SK-N-SH (cell line): ENCODE data around the gene E2F1. TPM values are rescaled to one million over a fixed set of nuclear protein-coding genes. Genes with fewer than 3 reads are reported as not detected.
A peak's percentile ranks its signal among the peaks of the same experiment; 100 is the strongest.

Source experiments
- CTCF ChIA-PET: fragments of 300-600, 350-600 bp; formaldehyde crosslinking; extraction: SDS; loops from one replicate; lab custom pipeline; 2021; lab: Yijun Ruan, JAX
- POLR2A ChIA-PET: fragments of 350-600 bp; sonication (Branson Sonifier 250); formaldehyde crosslinking; extraction: SDS; loops from one replicate; lab custom pipeline; 2020; ENCODE audit warnings: antibody characterized with exemption, inconsistent platforms; lab: Yijun Ruan, JAX
- DNase-seq: peaks from one replicate; pipeline ENCODE4 v3.0.0; 2012
- H2AFZ ChIP-seq: fragments of 200-600 bp; sonication (generic); 2 replicates; pipeline ENCODE4 v1.8.1; 2016; ENCODE audit warnings: antibody characterized with exemption, mild to moderate bottlenecking, low read depth
- H3F3A ChIP-seq: fragments of 200-600 bp; sonication (generic); replicated peaks from 2 replicates; pipeline ENCODE3; 2016; ENCODE audit warnings: antibody characterized with exemption, mild to moderate bottlenecking; ENCODE audit not compliant: insufficient read depth
- H3K27ac ChIP-seq, 2 experiments: fragments of 200-500 bp in 1 of 2; fragments of 200-600 bp in 1 of 2; sonication (Bioruptor generic) in 1 of 2; sonication (generic), shearing (Covaris generic) in 1 of 2; 2 replicates each; pipeline versions ENCODE4 v1.5.1 to v1.6.1; 2014 to 2016; ENCODE audit warnings: low read depth in 2 of 2, inconsistent platforms in 1 of 2, low read length in 1 of 2, mild to moderate bottlenecking in 1 of 2, mixed read lengths in 1 of 2
- H3K27me3 ChIP-seq: fragments of 200-600 bp; sonication (generic), shearing (Covaris generic); 2 replicates; pipeline ENCODE4 v1.6.1; 2016; ENCODE audit warnings: mixed run types; ENCODE audit not compliant: insufficient read depth
- H3K36me3 ChIP-seq, 2 experiments: fragments of 200-500 bp in 1 of 2; fragments of 200-600 bp in 1 of 2; sonication (Bioruptor generic) in 1 of 2; sonication (generic) in 1 of 2; replicated peaks in 1 of 2; 2 replicates each; pipeline versions ENCODE3 to v1.5.1; 2014 to 2016; ENCODE audit warnings: low read length in 1 of 2, mild to moderate bottlenecking in 1 of 2; ENCODE audit not compliant: insufficient read depth in 2 of 2, control insufficient read depth in 1 of 2
- H3K4me1 ChIP-seq, 2 experiments: fragments of 200-500 bp in 1 of 2; fragments of 200-600 bp in 1 of 2; sonication (Bioruptor generic) in 1 of 2; sonication (generic), shearing (Covaris generic) in 1 of 2; 2 replicates each; pipeline versions ENCODE4 v1.5.1 to v1.6.1; 2014 to 2016; ENCODE audit warnings: low read depth in 1 of 2, low read length in 1 of 2, mixed run types in 1 of 2; ENCODE audit not compliant: insufficient read depth in 2 of 2, control insufficient read depth in 1 of 2
- H3K4me2 ChIP-seq: fragments of 200-600 bp; sonication (generic), shearing (Covaris generic); 2 replicates; pipeline ENCODE4 v1.6.1; 2017; ENCODE audit warnings: mixed run types
- H3K4me3 ChIP-seq, 2 experiments: fragments of 200-500 bp in 1 of 2; fragments of 200-600 bp in 1 of 2; sonication (Bioruptor generic) in 1 of 2; sonication (generic), shearing (Covaris generic) in 1 of 2; 2 replicates each; pipeline versions ENCODE4 v1.5.1 to v1.8.1; 2014 to 2016; ENCODE audit warnings: low read depth in 2 of 2, inconsistent platforms in 1 of 2, low read length in 1 of 2, mild to moderate bottlenecking in 1 of 2, mixed read lengths in 1 of 2, moderate library complexity in 1 of 2
- H3K79me2 ChIP-seq: fragments of 200-600 bp; sonication (generic); 2 replicates; pipeline ENCODE4 v1.8.1; 2017; ENCODE audit warnings: mild to moderate bottlenecking; ENCODE audit not compliant: insufficient read depth
- H3K9ac ChIP-seq: fragments of 200-600 bp; sonication (generic); 2 replicates; pipeline ENCODE4 v1.6.1; 2017; ENCODE audit warnings: mixed run types
- H3K9me2 ChIP-seq: fragments of 200-600 bp; sonication (generic); 2 replicates; pipeline ENCODE4 v1.6.1; 2017; ENCODE audit warnings: mixed run types
- H3K9me3 ChIP-seq: fragments of 200-600 bp; sonication (generic); 2 replicates; pipeline ENCODE4 v1.6.1; 2017; ENCODE audit warnings: mixed run types, mild to moderate bottlenecking, moderate library complexity
- H4K20me1 ChIP-seq: fragments of 200-600 bp; sonication (generic); 2 replicates; pipeline ENCODE4 v1.6.1; 2017; ENCODE audit warnings: mild to moderate bottlenecking, mixed run types; ENCODE audit not compliant: insufficient read depth
- CHD2 ChIP-seq: fragments of 150-350 bp; IDR thresholded peaks from 2 replicates; pipeline ENCODE4 v1.6.1; 2018; ENCODE audit warnings: low read length; ENCODE audit not compliant: partially characterized antibody
- ELF1 ChIP-seq: IDR thresholded peaks from 2 replicates; pipeline ENCODE4 v1.4.0; 2012
- EZH2phosphoT487 ChIP-seq: fragments of 200-600 bp; sonication (generic); IDR thresholded peaks from 2 replicates; pipeline ENCODE4 v1.6.1; 2017; ENCODE audit warnings: low read depth, mixed run types, mild to moderate bottlenecking, antibody characterized with exemption, moderate library complexity, borderline replicate concordance
- GABPA ChIP-seq: IDR thresholded peaks from 2 replicates; pipeline ENCODE4 v1.4.0; 2012; ENCODE audit warnings: low read depth, mild to moderate bottlenecking
- MXI1 ChIP-seq: IDR thresholded peaks from 2 replicates; pipeline ENCODE4 v1.6.1; 2012; ENCODE audit warnings: mild to moderate bottlenecking, low read depth, low read length, improper control_type of control experiment
- NRF1 ChIP-seq: IDR thresholded peaks from 2 replicates; pipeline ENCODE4 v1.6.1; 2012; ENCODE audit warnings: low read depth, mild to moderate bottlenecking, low read length
- RAD21 ChIP-seq: IDR thresholded peaks from 2 replicates; pipeline ENCODE4 v1.6.1; 2012; ENCODE audit warnings: mild to moderate bottlenecking, low read length
- RCOR1 ChIP-seq: fragments of 150-350 bp; IDR thresholded peaks from 2 replicates; pipeline ENCODE4 v1.6.1; 2017; ENCODE audit warnings: antibody characterized with exemption, low read length
- RFX5 ChIP-seq: IDR thresholded peaks from 2 replicates; pipeline ENCODE4 v1.6.1; 2012; ENCODE audit warnings: mild to moderate bottlenecking, improper control_type of control experiment, low read length
- SIN3A ChIP-seq: IDR thresholded peaks from 2 replicates; pipeline ENCODE4 v1.6.1; 2012; ENCODE audit warnings: low read depth, mild to moderate bottlenecking, low read length, moderate library complexity, borderline replicate concordance
- TAF1 ChIP-seq: IDR thresholded peaks from 2 replicates; pipeline ENCODE4 v1.6.1; 2012; ENCODE audit warnings: low read depth, mild to moderate bottlenecking, low read length, moderate library complexity, borderline replicate concordance
- TCF12 ChIP-seq: IDR thresholded peaks from 2 replicates; pipeline ENCODE4 v1.4.0; 2012
- YY1 ChIP-seq: IDR thresholded peaks from 2 replicates; pipeline ENCODE4 v1.4.0; 2012; ENCODE audit warnings: low read depth, mild to moderate bottlenecking
- WGBS: methylation state at CpG from one replicate; pipeline ENCODE4 v1.1.6; 2017; ENCODE audit warnings: low lambda C conversion rate; 5-methylcytosine and 5-hydroxymethylcytosine counted together
- polyA plus RNA-seq, 3 experiments: library from polyadenylated mRNA; depleted of rRNA; stranded (reverse); fragments of >200 nt; gene quantifications; 2 replicates each; pipeline ENCODE4 v1.2.3, GENCODE V29; 2012
- TF ChIP-seq, protein P1 (sequence below): IDR thresholded peaks from 2 replicates; pipeline ENCODE4 v1.4.0; 2012; ENCODE audit warnings: low read depth
- TF ChIP-seq, protein P2 (sequence below): fragments of 150-350 bp; IDR thresholded peaks from 2 replicates; pipeline ENCODE4 v1.6.1; 2017; ENCODE audit warnings: antibody characterized with exemption, low read length, low read depth, borderline replicate concordance
- TF ChIP-seq, protein P3 (sequence below): IDR thresholded peaks from 2 replicates; pipeline ENCODE4 v1.6.1; 2012; ENCODE audit warnings: mild to moderate bottlenecking, low read depth, low read length, moderate library complexity
- TF ChIP-seq, protein P4 (sequence below): fragments of 150-350 bp; IDR thresholded peaks from 2 replicates; pipeline ENCODE4 v1.6.1; 2016; ENCODE audit warnings: mild to moderate bottlenecking, low read depth, low read length
- TF ChIP-seq, protein P5 (sequence below): IDR thresholded peaks from 2 replicates; pipeline ENCODE4 v1.4.0; 2012; ENCODE audit warnings: low read depth, borderline replicate concordance
- TF ChIP-seq, protein P6 (sequence below): IDR thresholded peaks from 2 replicates; pipeline ENCODE4; 2012

Gene E2F1
- polyA plus RNA-seq, 1 of the 3 experiments (the other 2 are of a cell fraction), result 15.0 TPM

DNA sequence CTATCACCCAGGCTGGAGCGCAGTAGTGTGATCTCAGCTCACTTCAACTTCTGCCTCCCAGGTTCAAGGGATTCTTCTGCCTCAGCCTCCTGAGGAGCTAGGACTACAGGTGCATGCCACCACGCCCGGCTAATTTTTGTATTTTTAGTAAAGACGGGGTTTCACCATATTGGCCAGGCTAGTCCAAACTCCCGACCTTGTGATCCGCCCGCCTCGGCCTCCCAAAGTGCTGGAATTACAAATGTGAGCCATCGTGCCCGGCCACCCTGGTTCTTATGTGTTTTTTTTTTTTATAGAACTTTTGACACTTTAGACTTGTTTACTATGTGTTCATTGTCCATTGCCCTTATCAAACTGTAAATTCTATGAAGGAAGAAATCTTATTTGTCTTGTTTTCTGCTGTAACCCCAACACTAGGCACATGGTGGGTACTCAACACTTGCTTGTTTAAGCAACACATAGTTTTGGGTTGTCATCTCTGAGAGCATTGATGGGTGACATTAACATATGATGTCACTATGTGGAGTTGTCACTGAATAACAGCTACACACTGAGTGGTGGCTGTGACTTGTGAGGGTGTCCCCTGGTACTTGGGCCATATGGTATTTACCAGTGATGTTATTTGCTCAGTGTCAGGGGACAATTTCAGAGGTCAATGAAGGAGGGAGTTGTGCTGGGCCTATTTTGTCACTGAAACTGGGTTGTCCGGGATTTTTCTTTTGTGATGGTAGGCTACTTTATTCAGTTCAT lies 35.4 kb upstream of the E2F1 start (continued):
- TF ChIP-seq RAD21, result no peak

DNA sequence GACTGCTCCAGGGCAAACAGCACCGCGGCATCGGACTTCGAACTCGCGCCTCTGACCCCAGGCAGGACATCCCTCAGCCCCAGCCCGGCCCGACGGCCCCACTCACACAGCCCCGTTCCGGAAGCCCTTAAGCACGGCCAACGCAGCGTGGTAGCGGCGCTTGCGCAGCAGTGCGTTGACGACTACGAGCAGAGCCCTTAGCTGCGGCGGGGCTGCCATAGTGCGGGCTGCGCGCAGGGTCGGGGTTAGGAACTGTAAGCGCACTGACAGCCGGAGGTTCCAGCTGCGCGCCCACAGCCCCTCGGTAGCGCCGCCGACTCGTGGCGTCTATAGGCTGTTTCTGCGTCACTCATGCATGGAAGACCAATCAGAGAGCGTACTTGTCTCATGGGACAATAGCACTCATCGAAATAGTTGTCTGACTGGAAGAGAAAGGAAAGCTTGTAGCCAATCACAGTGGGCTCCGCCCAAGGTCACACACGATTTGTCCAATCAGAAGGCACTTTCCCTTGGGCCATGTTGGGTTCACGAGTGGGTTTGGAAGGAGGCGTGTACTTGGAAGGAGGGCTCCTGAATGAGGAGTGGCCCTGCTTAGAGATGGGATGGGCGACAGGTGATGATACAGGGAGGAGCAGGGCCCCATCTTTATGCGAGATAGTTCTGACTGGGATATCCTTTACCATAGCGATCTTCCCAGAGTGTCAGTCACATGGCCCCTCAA lies 34.0 kb upstream of the E2F1 start, which contains the start of gene PXMP4:
Gene PXMP4, minus strand, starts transcription at position 322 of the 721 bp plus-strand sequence. Its CDS starts 103 bp downstream, at position 219.
- CTCF ChIA-PET, result interaction anchor here (0.9 to 2.1 kb wide), 6 partner anchors 11 to 143 kb away, joined by 3 to 9 read pairs (median 4); partner anchors contain the start of gene ZNF341
- H3K27ac ChIP-seq, result peak within 1 kb of the TSS in 1 of 2 experiments; percentile 54; a peak in 3 of 4 replicates

More for the DNA sequence above, 34.0 kb upstream of the E2F1 start, which contains the start of gene PXMP4:
- peak within 1 kb of the TSS; percentile 90 for H2AFZ ChIP-seq
- peak within 1 kb of the TSS; percentile 57 for H3K9ac ChIP-seq
- H3K79me2 ChIP-seq, result peaks cover 11% of the 10 kb centered on the region; the same call in 1 of the 2 replicates
- peak; percentile 96 for DNase-seq
- H4K20me1 ChIP-seq, result no peaks in the 10 kb centered on the region
- no peaks in the 10 kb centered on the region for H3K9me3 ChIP-seq
- H3K4me2 ChIP-seq, result peak within 1 kb of the TSS; percentile 79
- 2% methylated on average over 22 of the region's 46 CpGs for WGBS
- H3F3A ChIP-seq, result no peaks in the 10 kb centered on the region
- H3K4me3 ChIP-seq, result peak within 1 kb of the TSS; percentile 78 to 84
- no peaks in the 10 kb centered on the region for H3K36me3 ChIP-seq
- TF ChIP-seq, protein P1, sequence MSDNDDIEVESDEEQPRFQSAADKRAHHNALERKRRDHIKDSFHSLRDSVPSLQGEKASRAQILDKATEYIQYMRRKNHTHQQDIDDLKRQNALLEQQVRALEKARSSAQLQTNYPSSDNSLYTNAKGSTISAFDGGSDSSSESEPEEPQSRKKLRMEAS, result peak; percentile 53; the same call in 1 of the 2 replicates
- TF ChIP-seq CHD2 (peak; percentile 96), ELF1 (peak; percentile 29; the same call in 1 of the 2 replicates), SIN3A (peak; percentile 84; the same call in 1 of the 2 replicates), RFX5 (peak; percentile 83), RCOR1 (peak; percentile 26; the same call in 1 of the 2 replicates), MXI1 (peak; percentile 55), YY1 (peak; percentile 69; the same call in 1 of the 2 replicates), NRF1 (peak; percentile 52), TCF12 (no peak), EZH2phosphoT487 (no peak), TAF1 (no peak), GABPA (0 out of 2 replicates have a peak, but pooled peaks have one; percentile 49)
- TF ChIP-seq, protein P2, sequence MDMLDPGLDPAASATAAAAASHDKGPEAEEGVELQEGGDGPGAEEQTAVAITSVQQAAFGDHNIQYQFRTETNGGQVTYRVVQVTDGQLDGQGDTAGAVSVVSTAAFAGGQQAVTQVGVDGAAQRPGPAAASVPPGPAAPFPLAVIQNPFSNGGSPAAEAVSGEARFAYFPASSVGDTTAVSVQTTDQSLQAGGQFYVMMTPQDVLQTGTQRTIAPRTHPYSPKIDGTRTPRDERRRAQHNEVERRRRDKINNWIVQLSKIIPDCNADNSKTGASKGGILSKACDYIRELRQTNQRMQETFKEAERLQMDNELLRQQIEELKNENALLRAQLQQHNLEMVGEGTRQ, result peak; percentile 41; the same call in 1 of the 2 replicates
- TF ChIP-seq, protein P3, sequence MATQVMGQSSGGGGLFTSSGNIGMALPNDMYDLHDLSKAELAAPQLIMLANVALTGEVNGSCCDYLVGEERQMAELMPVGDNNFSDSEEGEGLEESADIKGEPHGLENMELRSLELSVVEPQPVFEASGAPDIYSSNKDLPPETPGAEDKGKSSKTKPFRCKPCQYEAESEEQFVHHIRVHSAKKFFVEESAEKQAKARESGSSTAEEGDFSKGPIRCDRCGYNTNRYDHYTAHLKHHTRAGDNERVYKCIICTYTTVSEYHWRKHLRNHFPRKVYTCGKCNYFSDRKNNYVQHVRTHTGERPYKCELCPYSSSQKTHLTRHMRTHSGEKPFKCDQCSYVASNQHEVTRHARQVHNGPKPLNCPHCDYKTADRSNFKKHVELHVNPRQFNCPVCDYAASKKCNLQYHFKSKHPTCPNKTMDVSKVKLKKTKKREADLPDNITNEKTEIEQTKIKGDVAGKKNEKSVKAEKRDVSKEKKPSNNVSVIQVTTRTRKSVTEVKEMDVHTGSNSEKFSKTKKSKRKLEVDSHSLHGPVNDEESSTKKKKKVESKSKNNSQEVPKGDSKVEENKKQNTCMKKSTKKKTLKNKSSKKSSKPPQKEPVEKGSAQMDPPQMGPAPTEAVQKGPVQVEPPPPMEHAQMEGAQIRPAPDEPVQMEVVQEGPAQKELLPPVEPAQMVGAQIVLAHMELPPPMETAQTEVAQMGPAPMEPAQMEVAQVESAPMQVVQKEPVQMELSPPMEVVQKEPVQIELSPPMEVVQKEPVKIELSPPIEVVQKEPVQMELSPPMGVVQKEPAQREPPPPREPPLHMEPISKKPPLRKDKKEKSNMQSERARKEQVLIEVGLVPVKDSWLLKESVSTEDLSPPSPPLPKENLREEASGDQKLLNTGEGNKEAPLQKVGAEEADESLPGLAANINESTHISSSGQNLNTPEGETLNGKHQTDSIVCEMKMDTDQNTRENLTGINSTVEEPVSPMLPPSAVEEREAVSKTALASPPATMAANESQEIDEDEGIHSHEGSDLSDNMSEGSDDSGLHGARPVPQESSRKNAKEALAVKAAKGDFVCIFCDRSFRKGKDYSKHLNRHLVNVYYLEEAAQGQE, result no peak
- TF ChIP-seq, protein P4, sequence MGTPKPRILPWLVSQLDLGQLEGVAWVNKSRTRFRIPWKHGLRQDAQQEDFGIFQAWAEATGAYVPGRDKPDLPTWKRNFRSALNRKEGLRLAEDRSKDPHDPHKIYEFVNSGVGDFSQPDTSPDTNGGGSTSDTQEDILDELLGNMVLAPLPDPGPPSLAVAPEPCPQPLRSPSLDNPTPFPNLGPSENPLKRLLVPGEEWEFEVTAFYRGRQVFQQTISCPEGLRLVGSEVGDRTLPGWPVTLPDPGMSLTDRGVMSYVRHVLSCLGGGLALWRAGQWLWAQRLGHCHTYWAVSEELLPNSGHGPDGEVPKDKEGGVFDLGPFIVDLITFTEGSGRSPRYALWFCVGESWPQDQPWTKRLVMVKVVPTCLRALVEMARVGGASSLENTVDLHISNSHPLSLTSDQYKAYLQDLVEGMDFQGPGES, result peak; percentile 98
- TF ChIP-seq, protein P5, sequence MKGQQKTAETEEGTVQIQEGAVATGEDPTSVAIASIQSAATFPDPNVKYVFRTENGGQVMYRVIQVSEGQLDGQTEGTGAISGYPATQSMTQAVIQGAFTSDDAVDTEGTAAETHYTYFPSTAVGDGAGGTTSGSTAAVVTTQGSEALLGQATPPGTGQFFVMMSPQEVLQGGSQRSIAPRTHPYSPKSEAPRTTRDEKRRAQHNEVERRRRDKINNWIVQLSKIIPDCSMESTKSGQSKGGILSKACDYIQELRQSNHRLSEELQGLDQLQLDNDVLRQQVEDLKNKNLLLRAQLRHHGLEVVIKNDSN, result peak; percentile 43; the same call in 1 of the 2 replicates
- TF ChIP-seq, protein P6, sequence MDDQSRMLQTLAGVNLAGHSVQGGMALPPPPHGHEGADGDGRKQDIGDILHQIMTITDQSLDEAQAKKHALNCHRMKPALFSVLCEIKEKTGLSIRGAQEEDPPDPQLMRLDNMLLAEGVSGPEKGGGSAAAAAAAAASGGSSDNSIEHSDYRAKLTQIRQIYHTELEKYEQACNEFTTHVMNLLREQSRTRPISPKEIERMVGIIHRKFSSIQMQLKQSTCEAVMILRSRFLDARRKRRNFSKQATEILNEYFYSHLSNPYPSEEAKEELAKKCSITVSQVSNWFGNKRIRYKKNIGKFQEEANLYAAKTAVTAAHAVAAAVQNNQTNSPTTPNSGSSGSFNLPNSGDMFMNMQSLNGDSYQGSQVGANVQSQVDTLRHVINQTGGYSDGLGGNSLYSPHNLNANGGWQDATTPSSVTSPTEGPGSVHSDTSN, result peak; percentile 100
- POLR2A ChIA-PET, result interaction anchor here (0.5 to 1.5 kb wide), 7 partner anchors 12 to 643 kb away, joined by 3 to 7 read pairs (median 4); partner anchors contain the start of genes ITCH and ZNF341
- no peaks in the 10 kb centered on the region for H3K27me3 ChIP-seq
- H3K4me1 ChIP-seq, result peaks cover 0 to 7% of the 10 kb centered on the region in 2 experiments; a peak in 1 of 4 replicates
- no peaks in the 10 kb centered on the region for H3K9me2 ChIP-seq
